HEK293 (cell line): ENCODE data around the gene ADRB1.

Experiments used
- CTCF ChIA-PET: fragments of 350-600 bp; formaldehyde crosslinking; extraction: SDS; loops from one replicate; lab custom pipeline; 2021; ENCODE audit warnings: antibody characterized with exemption; lab: Yijun Ruan, JAX
- POLR2A ChIA-PET: fragments of 300-600 bp; formaldehyde crosslinking; extraction: SDS; loops from one replicate; lab custom pipeline; 2020; ENCODE audit warnings: antibody characterized with exemption, inconsistent platforms; lab: Yijun Ruan, JAX
- H3K27ac ChIP-seq: fragments of 200-500 bp; sonication (Bioruptor generic); 2 replicates; pipeline ENCODE4 v1.5.1; 2014; ENCODE audit warnings: low read depth, low read length, control low read depth, inconsistent platforms; ENCODE audit errors: extremely low read depth
- H3K36me3 ChIP-seq, 2 experiments: fragments of 200-500 bp in 1 of 2; sonication (Bioruptor generic) in 1 of 2; 1 replicate in 1 of 2; 2 replicates in 1 of 2; pipeline ENCODE4 v1.5.1; 2014 to 2017; ENCODE audit warnings: inconsistent platforms in 2 of 2, low read length in 2 of 2; ENCODE audit not compliant: control insufficient read depth in 2 of 2, insufficient read depth in 1 of 2
- H3K4me1 ChIP-seq: fragments of 200-500 bp; sonication (Bioruptor generic); 2 replicates; pipeline ENCODE4 v1.5.1; 2014; ENCODE audit warnings: mild to moderate bottlenecking, low read length, inconsistent platforms; ENCODE audit not compliant: control insufficient read depth, insufficient read depth
- H3K4me3 ChIP-seq: 2 replicates; pipeline ENCODE4 v1.5.1; 2011; ENCODE audit warnings: low read depth, mild to moderate bottlenecking, control low read depth, low read length, moderate library complexity
- H3K9me3 ChIP-seq: fragments of 200-500 bp; sonication (Bioruptor generic); 2 replicates; pipeline ENCODE4 v1.5.1; 2014; ENCODE audit warnings: low read depth, low read length, inconsistent platforms; ENCODE audit not compliant: control insufficient read depth, insufficient read depth
- AEBP2 ChIP-seq: fragments of 450-650 bp; formaldehyde crosslinking; IDR thresholded peaks from 2 replicates; pipeline ENCODE4 v1.5.1; 2016; ENCODE audit warnings: missing biosample characterization, missing genetic modification characterization, borderline replicate concordance
- HOXC10 ChIP-seq: sonication (generic); formaldehyde crosslinking; IDR thresholded peaks from 2 replicates; pipeline ENCODE4 v1.8.1; 2023; ENCODE audit warnings: mild to moderate bottlenecking, missing genetic modification reagents
- RBAK ChIP-seq: fragments of 450-650 bp; formaldehyde crosslinking; IDR thresholded peaks from 2 replicates; pipeline ENCODE4 v1.5.1; 2016; ENCODE audit warnings: missing biosample characterization, missing genetic modification characterization
- SCRT1 ChIP-seq: fragments of 450-650 bp; formaldehyde crosslinking; IDR thresholded peaks from 2 replicates; pipeline ENCODE4 v1.5.1; 2016; ENCODE audit warnings: missing biosample characterization, missing genetic modification characterization, borderline replicate concordance
- SCRT2 ChIP-seq: fragments of 450-650 bp; formaldehyde crosslinking; IDR thresholded peaks from 2 replicates; pipeline ENCODE4 v1.5.1; 2016; ENCODE audit warnings: missing biosample characterization, missing genetic modification characterization
- TSHZ1 ChIP-seq: fragments of 450-650 bp; formaldehyde crosslinking; IDR thresholded peaks from 2 replicates; pipeline ENCODE4 v1.5.1; 2016; ENCODE audit warnings: missing biosample characterization, missing genetic modification characterization, borderline replicate concordance
- ZBTB17 ChIP-seq: fragments of 450-650 bp; formaldehyde crosslinking; IDR thresholded peaks from 2 replicates; pipeline ENCODE4 v1.5.1; 2016; ENCODE audit warnings: missing biosample characterization, missing genetic modification characterization
- ZNF155 ChIP-seq: fragments of 450-650 bp; formaldehyde crosslinking; IDR thresholded peaks from 2 replicates; pipeline ENCODE4 v1.5.1; 2016; ENCODE audit warnings: missing biosample characterization, missing genetic modification characterization
- ZNF174 ChIP-seq: fragments of 450-650 bp; formaldehyde crosslinking; IDR thresholded peaks from 2 replicates; pipeline ENCODE4 v1.5.0; 2017; ENCODE audit warnings: missing biosample characterization, mild to moderate bottlenecking, missing genetic modification characterization
- ZNF214 ChIP-seq: fragments of 450-650 bp; formaldehyde crosslinking; IDR thresholded peaks from 2 replicates; pipeline ENCODE4 v1.5.1; 2017; ENCODE audit warnings: missing biosample characterization, mild to moderate bottlenecking, missing genetic modification characterization, borderline replicate concordance
- ZNF23 ChIP-seq: fragments of 450-650 bp; formaldehyde crosslinking; IDR thresholded peaks from 2 replicates; pipeline ENCODE4 v1.5.1; 2016; ENCODE audit warnings: missing biosample characterization, missing genetic modification characterization, borderline replicate concordance
- ZNF274 ChIP-seq, 2 experiments: fragments of 200-500 bp in 1 of 2; fragments of 450-650 bp in 1 of 2; sonication (Bioruptor generic) in 1 of 2; formaldehyde crosslinking in 1 of 2; IDR thresholded peaks; 2 replicates each; pipeline versions ENCODE4 v1.5.1 to v1.6.1; 2014 to 2016; ENCODE audit warnings: borderline replicate concordance in 1 of 2, inconsistent platforms in 1 of 2, low read length in 1 of 2, missing biosample characterization in 1 of 2, missing genetic modification characterization in 1 of 2
- ZNF280C ChIP-seq: fragments of 450-650 bp; formaldehyde crosslinking; IDR thresholded peaks from 2 replicates; pipeline ENCODE4 v1.5.1; 2016; ENCODE audit warnings: missing biosample characterization, missing genetic modification characterization
- ZNF677 ChIP-seq: fragments of 450-650 bp; IDR thresholded peaks from 2 replicates; pipeline ENCODE4 v1.5.0; 2018; ENCODE audit warnings: missing biosample characterization, mild to moderate bottlenecking, missing genetic modification characterization, moderate library complexity
- ZNF768 ChIP-seq: fragments of 450-650 bp; formaldehyde crosslinking; IDR thresholded peaks from 2 replicates; pipeline ENCODE4 v1.5.1; 2018; ENCODE audit warnings: missing biosample characterization, mild to moderate bottlenecking, missing genetic modification characterization
- TF ChIP-seq, protein P1 (sequence below): fragments of 450-650 bp; formaldehyde crosslinking; IDR thresholded peaks from 2 replicates; pipeline ENCODE4 v1.5.1; 2016; ENCODE audit warnings: missing biosample characterization, missing genetic modification characterization
- TF ChIP-seq, protein P2 (sequence below): fragments of 450-650 bp; formaldehyde crosslinking; IDR thresholded peaks from 2 replicates; pipeline ENCODE4 v1.5.1; 2016; ENCODE audit warnings: missing biosample characterization, missing genetic modification characterization, low read depth

The ADRB1 gene

GRCh38 chr10:114002422-114002821, 41.2 kb upstream of the ADRB1 start:
- ChIA-PET CTCF (interaction anchor here (0.7 kb wide), 3 partner anchors 31 to 99 kb away, joined by 3 to 5 read pairs (median 3); no protein-coding TSS in a partner anchor), POLR2A (no interaction called here)
- Histone ChIP-seq H3K27ac (no peak overlapping the region), H3K9me3 (no peaks in the 10 kb centered on the region), H3K4me3 (no peak overlapping the region), H3K36me3 (no peaks in the 10 kb centered on the region), H3K4me1 (no peaks in the 10 kb centered on the region)
- no peak for TF ChIP-seq ZNF174 (tag by site-specific recombination)
- no peak for TF ChIP-seq AEBP2 (tag by site-specific recombination)
- TF ChIP-seq ZNF155 (tag by site-specific recombination), result no peak
- no peak for TF ChIP-seq ZNF23
- TF ChIP-seq TSHZ1 (tag by site-specific recombination), result no peak
- no peak for TF ChIP-seq ZNF274 (IDR thresholded peaks at IDR 0.05; ENCODE audit: low read length)
- no peak for TF ChIP-seq ZNF274 (tag by site-specific recombination; IDR thresholded peaks at IDR 0.05; ENCODE audit: borderline replicate concordance)
- TF ChIP-seq, protein P1, sequence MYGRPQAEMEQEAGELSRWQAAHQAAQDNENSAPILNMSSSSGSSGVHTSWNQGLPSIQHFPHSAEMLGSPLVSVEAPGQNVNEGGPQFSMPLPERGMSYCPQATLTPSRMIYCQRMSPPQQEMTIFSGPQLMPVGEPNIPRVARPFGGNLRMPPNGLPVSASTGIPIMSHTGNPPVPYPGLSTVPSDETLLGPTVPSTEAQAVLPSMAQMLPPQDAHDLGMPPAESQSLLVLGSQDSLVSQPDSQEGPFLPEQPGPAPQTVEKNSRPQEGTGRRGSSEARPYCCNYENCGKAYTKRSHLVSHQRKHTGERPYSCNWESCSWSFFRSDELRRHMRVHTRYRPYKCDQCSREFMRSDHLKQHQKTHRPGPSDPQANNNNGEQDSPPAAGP (tag by site-specific recombination), result no peak
- no peak for TF ChIP-seq ZNF768 (tag by site-specific recombination)
- no peak for TF ChIP-seq ZNF214
- TF ChIP-seq, protein P2, sequence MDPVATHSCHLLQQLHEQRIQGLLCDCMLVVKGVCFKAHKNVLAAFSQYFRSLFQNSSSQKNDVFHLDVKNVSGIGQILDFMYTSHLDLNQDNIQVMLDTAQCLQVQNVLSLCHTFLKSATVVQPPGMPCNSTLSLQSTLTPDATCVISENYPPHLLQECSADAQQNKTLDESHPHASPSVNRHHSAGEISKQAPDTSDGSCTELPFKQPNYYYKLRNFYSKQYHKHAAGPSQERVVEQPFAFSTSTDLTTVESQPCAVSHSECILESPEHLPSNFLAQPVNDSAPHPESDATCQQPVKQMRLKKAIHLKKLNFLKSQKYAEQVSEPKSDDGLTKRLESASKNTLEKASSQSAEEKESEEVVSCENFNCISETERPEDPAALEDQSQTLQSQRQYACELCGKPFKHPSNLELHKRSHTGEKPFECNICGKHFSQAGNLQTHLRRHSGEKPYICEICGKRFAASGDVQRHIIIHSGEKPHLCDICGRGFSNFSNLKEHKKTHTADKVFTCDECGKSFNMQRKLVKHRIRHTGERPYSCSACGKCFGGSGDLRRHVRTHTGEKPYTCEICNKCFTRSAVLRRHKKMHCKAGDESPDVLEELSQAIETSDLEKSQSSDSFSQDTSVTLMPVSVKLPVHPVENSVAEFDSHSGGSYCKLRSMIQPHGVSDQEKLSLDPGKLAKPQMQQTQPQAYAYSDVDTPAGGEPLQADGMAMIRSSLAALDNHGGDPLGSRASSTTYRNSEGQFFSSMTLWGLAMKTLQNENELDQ (tag by site-specific recombination), result no peak
- TF ChIP-seq ZBTB17, result no peak
- TF ChIP-seq RBAK (tag by site-specific recombination), result no peak
- TF ChIP-seq HOXC10, result no peak
- no peak for TF ChIP-seq SCRT2 (tag by site-specific recombination)
- TF ChIP-seq SCRT1 (tag by site-specific recombination), result no peak
- TF ChIP-seq ZNF280C (tag by site-specific recombination), result no peak
- TF ChIP-seq ZNF677, result no peak
